T-cell (primary cell): ENCODE measurements around the gene FKBP10. TPM values are rescaled to one million over a fixed set of nuclear protein-coding genes. Genes with fewer than 3 reads are reported as not detected.
A peak's percentile ranks its signal among the peaks of the same experiment; 100 is the strongest.
"Not testable (repeated sequence)": the region's sequence is repeated elsewhere in the genome, so short reads cannot be mapped to it uniquely, and the experiment has no call there.

Experiments
- ATAC-seq, 4 experiments: fragments of 200-7000 bp in 3 of 4; fragments of 150-1000 bp in 1 of 4; cut with Tn5 transposase; replicated peaks in 1 of 4; 1 replicate in 3 of 4; 2 replicates in 1 of 4; pipeline ENCODE4 v1.10.0; 2021; ENCODE audit warnings: moderate library complexity in 3 of 4, mild to moderate bottlenecking in 2 of 4, moderate number of reproducible peaks in 1 of 4
- CTCF ChIA-PET, 2 donors: fragments of 300-600 bp; sonication (Branson Sonifier 250); formaldehyde crosslinking; loops; one replicate each; lab custom pipeline; 2022; ENCODE audit warnings: antibody characterized with exemption in 2 of 2; lab: Charles Lee
- POLR2A ChIA-PET, 2 donors: fragments of 300-600 bp; sonication (Branson Sonifier 250); formaldehyde crosslinking; loops; one replicate each; lab custom pipeline; 2022; ENCODE audit warnings: antibody characterized with exemption in 2 of 2; lab: Charles Lee
- DNase-seq, 35 experiments: peaks; one replicate each; pipeline versions ENCODE4 v3.0.0 to v3.0.0-alpha.2; 2013 to 2023
- H3K27ac ChIP-seq: one replicate; pipeline ENCODE4 v1.5.1; 2013; ENCODE audit warnings: low read length
- H3K27me3 ChIP-seq, 2 experiments: replicated peaks in 1 of 2; 1 replicate in 1 of 2; 2 replicates in 1 of 2; pipeline versions ENCODE4 v1.6.1 to v1.7.0; 2013; ENCODE audit warnings: low read length in 1 of 2, mixed read lengths in 1 of 2; ENCODE audit not compliant: control insufficient read depth in 2 of 2, insufficient read depth in 2 of 2; ENCODE audit errors: extremely low read depth in 1 of 2
- H3K36me3 ChIP-seq, 2 donors: 1 replicate in 1 of 2; 2 replicates in 1 of 2; pipeline versions ENCODE4 v1.6.1 to v1.7.0; 2013; ENCODE audit warnings: low read length in 1 of 2; ENCODE audit not compliant: control insufficient read depth in 2 of 2, insufficient read depth in 1 of 2; ENCODE audit errors: extremely low read depth in 1 of 2
- H3K4me1 ChIP-seq, 2 experiments: 1 replicate in 1 of 2; 2 replicates in 1 of 2; pipeline versions ENCODE4 v1.6.1 to v1.7.0; 2013; ENCODE audit warnings: low read length in 2 of 2, mixed read lengths in 1 of 2; ENCODE audit not compliant: insufficient read depth in 2 of 2, control insufficient read depth in 1 of 2; ENCODE audit errors: extremely low read depth in 1 of 2
- H3K4me3 ChIP-seq, 2 donors: 1 replicate in 1 of 2; 2 replicates in 1 of 2; pipeline versions ENCODE4 v1.5.1 to v1.7.0; 2013; ENCODE audit warnings: mild to moderate bottlenecking in 2 of 2, low read length in 1 of 2, moderate library complexity in 1 of 2; ENCODE audit not compliant: control insufficient read depth in 1 of 2; ENCODE audit errors: extremely low read depth in 1 of 2
- H3K9me3 ChIP-seq: 2 replicates; pipeline ENCODE4 v1.7.0; 2013
- H3K27ac Mint-ChIP-seq, 2 donors: one replicate each; pipeline ENCODE4 v1.8.0; 2020 to 2021; ENCODE audit warnings: mild to moderate bottlenecking in 2 of 2, mixed read lengths in 2 of 2
- H3K27me3 Mint-ChIP-seq, 2 donors: one replicate each; pipeline ENCODE4 v1.8.0; 2021 to 2022; ENCODE audit warnings: mixed read lengths in 2 of 2
- H3K36me3 Mint-ChIP-seq: one replicate; pipeline ENCODE4 v1.8.0; 2021; ENCODE audit warnings: mixed read lengths
- H3K4me1 Mint-ChIP-seq, 3 donors: one replicate each; pipeline ENCODE4 v1.8.0; 2020 to 2022; ENCODE audit warnings: mixed read lengths in 3 of 3, mild to moderate bottlenecking in 1 of 3
- H3K4me3 Mint-ChIP-seq, 3 donors: one replicate each; pipeline ENCODE4 v1.8.0; 2020 to 2022; ENCODE audit warnings: mild to moderate bottlenecking in 3 of 3, mixed read lengths in 3 of 3, moderate library complexity in 3 of 3
- H3K9me3 Mint-ChIP-seq, 3 donors: one replicate each; pipeline ENCODE4 v1.8.0; 2020 to 2022; ENCODE audit warnings: mixed read lengths in 3 of 3
- WGBS: methylation state at CpG from one replicate; pipeline ENCODE4 v1.1.5; 2013; ENCODE audit warnings: missing lambda C conversion rate; ENCODE audit not compliant: insufficient coverage; 5-methylcytosine and 5-hydroxymethylcytosine counted together
- total RNA-seq, 35 experiments: library from RNA in 6 of 35; stranded (reverse) in 6 of 35; fragments of 120-200 nt in 1 of 35; gene quantifications; one replicate each; pipeline versions ENCODE4 v1.2.1 to v1.2.4 and lab custom pipeline; 2013 to 2026

The FKBP10 gene
- total RNA-seq, 5 donors from 2014 or later (not counting 1 experiment from before 2014, with no cell fraction given), result 0.49 to 1.3 (median 1.1) TPM; not detected in 1

GRCh38 chr17:41835214-41835799 is 22.5 kb downstream of the FKBP10 start:
- Histone ChIP-seq H3K4me3 (peak overlapping the region; percentile 64 to 68), H3K36me3 (peaks cover 6 to 15% of the 10 kb centered on the region in 2 donors), H3K27me3 (no peaks in the 10 kb centered on the region), H3K27ac (no peak overlapping the region), H3K9me3 (no peaks in the 10 kb centered on the region), H3K4me1 (peaks cover 3 to 16% of the 10 kb centered on the region in 2 experiments)
- Mint-ChIP-seq H3K27me3 (peaks cover 0 to 3% of the 10 kb centered on the region in 2 donors), H3K27ac (peak overlapping the region in 1 of 2 donors; percentile 79), H3K9me3 (no peaks in the 10 kb centered on the region), H3K4me1 (peaks cover 11 to 21% (median 21%) of the 10 kb centered on the region in 3 donors), H3K4me3 (peak overlapping the region; percentile 75 to 84 (median 81)), H3K36me3 (peaks cover 10% of the 10 kb centered on the region)
- WGBS, result 13% methylated on average over 6 of the region's 13 CpGs
- ATAC-seq (peak in 2 of 4 experiments; percentile 8 to 20), DNase-seq (no peak)
- POLR2A ChIA-PET, result interaction anchor here in 1 of 2 donors (0.5 kb wide), 1 partner anchor 9 kb away, joined by 12 read pairs; no protein-coding TSS in a partner anchor
- CTCF ChIA-PET, result interaction anchor here (0.6 to 1.2 kb wide), 3 partner anchors 25 to 172 kb away, joined by 3 to 8 read pairs (median 3); no protein-coding TSS in a partner anchor

GRCh38 chr17:41835800-41836549 is 23.2 kb downstream of the FKBP10 start, which contains the start of gene NT5C3B:
Gene NT5C3B (minus strand): TSS chr17:41836232. CDS start chr17:41836193, 39 bp downstream.
- peaks cover 11 to 21% (median 21%) of the 10 kb centered on the region in 3 donors for H3K4me1 Mint-ChIP-seq
- H3K27me3 ChIP-seq, result no peaks in the 10 kb centered on the region
- peak within 1 kb of the TSS in 1 of 2 donors; percentile 82 for H3K27ac Mint-ChIP-seq
- ChIA-PET POLR2A (no interaction called here), CTCF (no interaction called here)
- no peak within 1 kb of the TSS for H3K27ac ChIP-seq
- DNase-seq (peak in 33 of 35 experiments; percentile 7 to 69 (median 35)), ATAC-seq (peak; percentile 88 to 92 (median 90))
- peaks cover 3 to 16% of the 10 kb centered on the region in 2 experiments for H3K4me1 ChIP-seq
- H3K27me3 Mint-ChIP-seq, result peaks cover 0 to 3% of the 10 kb centered on the region in 2 donors
- no peaks in the 10 kb centered on the region for H3K9me3 Mint-ChIP-seq
- H3K36me3 ChIP-seq, result peaks cover 3 to 10% of the 10 kb centered on the region in 2 donors
- H3K4me3 ChIP-seq, result peak within 1 kb of the TSS; percentile 64 to 68
- peak within 1 kb of the TSS; percentile 75 to 84 (median 81) for H3K4me3 Mint-ChIP-seq
- WGBS, result under 1% methylated on average over 42 of the region's 72 CpGs
- no peaks in the 10 kb centered on the region for H3K9me3 ChIP-seq
- peaks cover 10% of the 10 kb centered on the region for H3K36me3 Mint-ChIP-seq

GRCh38 chr17:41836550-41837196 is 23.9 kb downstream of the FKBP10 start:
- Mint-ChIP-seq H3K27ac (peak overlapping the region in 1 of 2 donors; percentile 82), H3K4me3 (peak overlapping the region; percentile 75 to 83 (median 81)), H3K36me3 (peaks cover 5% of the 10 kb centered on the region), H3K9me3 (no peaks in the 10 kb centered on the region), H3K27me3 (peaks cover 0 to 3% of the 10 kb centered on the region in 2 donors), H3K4me1 (peaks cover 11 to 21% (median 21%) of the 10 kb centered on the region in 3 donors)
- Histone ChIP-seq H3K27me3 (no peaks in the 10 kb centered on the region), H3K4me3 (peak overlapping the region; percentile 64 to 68), H3K4me1 (peaks cover 3 to 16% of the 10 kb centered on the region in 2 experiments), H3K27ac (no peak overlapping the region), H3K36me3 (peaks cover 0 to 6% of the 10 kb centered on the region in 2 donors), H3K9me3 (no peaks in the 10 kb centered on the region)
- DNase-seq (peak in 1 of 35 experiments; percentile 8), ATAC-seq (no peak)
- WGBS, result 55% methylated on average over 9 of the region's 21 CpGs
- CTCF ChIA-PET, result no interaction called here
- POLR2A ChIA-PET, result no interaction called here

- no peaks in the 10 kb centered on the region for H3K9me3 ChIP-seq
- H3K27ac Mint-ChIP-seq, result peak within 1 kb of the TSS in 1 of 2 donors; percentile 82
- no peaks in the 10 kb centered on the region for H3K27me3 ChIP-seq
These were observed 25.1 kb downstream of the FKBP10 start, which contains the start of gene KLHL10 for GRCh38 chr17:41837761-41838538. Gene KLHL10 (plus strand): TSS chr17:41837825. CDS start chr17:41837933, 108 bp downstream.

GRCh38 chr17:41839448-41839847 is 26.6 kb downstream of the FKBP10 start:
- H3K36me3 Mint-ChIP-seq, H3K36me3 ChIP-seq, H3K9me3 ChIP-seq, DNase-seq, H3K4me3 Mint-ChIP-seq, H3K27me3 ChIP-seq, ATAC-seq, H3K9me3 Mint-ChIP-seq, H3K27ac Mint-ChIP-seq, H3K4me3 ChIP-seq, H3K27me3 Mint-ChIP-seq, POLR2A ChIA-PET, CTCF ChIA-PET, H3K27ac ChIP-seq: not testable (repeated sequence)
- no CpG with 5 or more reads among the region's 2 CpGs for WGBS
- peaks cover 10 to 18% (median 16%) of the 10 kb centered on the region in 3 donors for H3K4me1 Mint-ChIP-seq
- peaks cover 3 to 16% of the 10 kb centered on the region in 2 experiments for H3K4me1 ChIP-seq

More at GRCh38 chr17:41837761-41838538, 25.1 kb downstream of the FKBP10 start, which contains the start of gene KLHL10:
- no peaks in the 10 kb centered on the region for H3K9me3 Mint-ChIP-seq
- no peak within 1 kb of the TSS for H3K27ac ChIP-seq
- H3K36me3 Mint-ChIP-seq, result no peaks in the 10 kb centered on the region
- H3K27me3 Mint-ChIP-seq, result peaks cover 0 to 3% of the 10 kb centered on the region in 2 donors
- peaks cover 3 to 16% of the 10 kb centered on the region in 2 experiments for H3K4me1 ChIP-seq
- peak within 1 kb of the TSS; percentile 75 to 83 (median 81) for H3K4me3 Mint-ChIP-seq
- WGBS, result 93% methylated on average over 6 of the region's 15 CpGs
- peaks cover 11 to 21% (median 21%) of the 10 kb centered on the region in 3 donors for H3K4me1 Mint-ChIP-seq
- CTCF ChIA-PET, result interaction anchor here in 1 of 2 donors (0.7 kb wide), 1 partner anchor 280 kb away, joined by 7 read pairs; no protein-coding TSS in a partner anchor
- ATAC-seq, result no peak
- DNase-seq, result no peak
- no peak within 1 kb of the TSS for H3K4me3 ChIP-seq
- POLR2A ChIA-PET, result interaction anchor here (0.5 to 0.7 kb wide), 2 partner anchors 936 to 1332 kb away, joined by 4 to 5 read pairs; no protein-coding TSS in a partner anchor
- no peaks in the 10 kb centered on the region for H3K36me3 ChIP-seq
